OCI-LY1 (cell line): ENCODE results near the gene LTO1.

ENCODE experiments used
- CTCF ChIP-seq: fragments of 200-600 bp; sonication (generic), shearing (Covaris generic); IDR thresholded peaks from 2 replicates; pipeline ENCODE4 v1.5.1; 2017; ENCODE audit warnings: mild to moderate bottlenecking, antibody characterized with exemption, low read length, moderate library complexity, mixed read lengths
- EZH2 ChIP-seq: fragments of 200-600 bp; sonication (generic), shearing (Covaris generic); IDR thresholded peaks from 2 replicates; pipeline ENCODE4 v1.8.0; 2017; ENCODE audit warnings: borderline replicate concordance, mixed run types, mild to moderate bottlenecking, antibody characterized with exemption, low read length, moderate library complexity, mixed read lengths

GRCh38 chr11:69624293-69624692, 50.9 kb downstream of the LTO1 start:
- TF ChIP-seq EZH2 (no peak), CTCF (no peak)
